ENCODE measurements around the gene PRICKLE2.
"Not testable (repeated sequence)": the region's sequence is repeated elsewhere in the genome, so short reads cannot be mapped to it uniquely, and the experiment has no call there.

The PRICKLE2 gene

DNA sequence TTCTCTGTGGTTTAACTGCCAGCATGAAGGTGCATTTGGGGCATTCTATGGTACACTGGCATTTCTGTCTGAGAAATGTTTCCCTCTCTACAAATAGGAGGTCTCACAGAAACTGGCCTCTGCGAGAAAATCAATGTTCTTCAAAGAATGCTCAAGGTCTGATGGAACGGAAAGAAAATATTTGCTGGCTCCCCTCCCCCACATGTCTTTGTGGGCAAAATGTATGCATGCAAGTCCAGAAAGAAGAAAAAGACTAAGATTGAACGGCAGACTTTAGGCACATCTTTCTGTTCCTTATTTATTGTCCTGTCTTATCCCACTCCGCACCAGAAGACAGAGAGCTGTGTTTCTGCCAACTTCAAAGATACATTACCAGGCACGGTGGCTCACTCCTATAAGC, 118.1 kb downstream of the PRICKLE2 start:
- in situ Hi-C loops (cut with MboI; ENCODE audit: low sequenced_read_pairs) = no loop called here

DNA sequence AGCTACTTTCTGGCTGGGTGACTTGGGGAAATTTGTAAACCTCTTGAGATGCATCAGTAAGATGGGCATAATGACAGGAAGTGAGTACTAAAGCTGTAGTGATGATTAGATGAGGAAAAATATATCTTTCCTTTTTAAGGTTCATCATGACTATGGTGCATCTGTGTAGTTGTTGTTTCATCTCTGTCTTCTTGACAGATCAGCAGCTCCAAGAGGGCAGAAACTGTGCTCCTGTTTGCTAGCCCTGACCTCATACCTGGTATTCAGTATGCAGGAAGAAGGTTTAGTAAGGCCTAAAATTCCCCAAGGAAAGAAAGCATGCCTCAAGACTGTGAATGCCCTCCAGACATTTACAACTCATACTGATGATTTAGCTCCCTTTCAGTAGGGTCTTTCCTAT, 119.5 kb downstream of the PRICKLE2 start:
- in situ Hi-C loops (cut with MboI; ENCODE audit: low sequenced_read_pairs) = no loop called here

DNA sequence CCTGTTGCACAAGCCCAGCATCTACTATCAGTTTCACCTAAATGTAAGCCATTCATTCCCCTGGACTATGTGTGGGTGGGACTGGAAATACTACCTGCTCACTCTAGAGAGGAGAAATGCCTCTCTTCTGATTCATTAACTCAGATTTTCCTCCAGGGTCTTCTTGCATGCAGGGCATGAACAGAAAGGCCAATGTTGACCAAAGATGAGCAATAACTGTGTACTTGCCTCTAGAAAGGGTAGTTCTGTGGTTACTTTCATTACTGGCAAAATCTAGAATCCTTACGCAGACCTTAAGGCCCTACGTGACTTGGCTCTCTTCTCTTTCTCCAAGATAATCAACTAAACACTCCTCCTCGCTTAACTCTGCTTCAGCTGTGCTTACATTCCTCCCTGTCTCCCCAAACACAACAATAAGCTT, 120.6 kb downstream of the PRICKLE2 start:
- in situ Hi-C loops (cut with MboI; ENCODE audit: low sequenced_read_pairs) = no loop called here

DNA sequence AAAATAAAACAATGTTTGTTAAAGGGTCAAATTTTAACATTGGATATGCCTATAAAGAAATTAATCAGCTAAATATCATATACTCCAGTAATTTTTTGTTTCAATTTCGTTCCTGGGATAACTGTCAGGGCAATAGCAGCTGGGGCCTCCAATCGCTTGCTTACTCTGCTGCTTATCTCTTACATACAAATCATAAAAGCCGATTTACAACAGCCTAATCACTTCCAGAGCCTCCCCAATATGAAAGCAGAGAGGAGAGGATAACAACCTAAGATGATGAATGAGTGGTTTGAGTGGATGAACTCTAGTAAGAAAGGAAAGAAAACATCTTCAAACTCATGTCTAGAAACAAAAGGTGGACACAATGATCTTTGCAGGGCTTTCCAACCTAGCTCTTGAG, 121.3 kb downstream of the PRICKLE2 start:
- in situ Hi-C loops (cut with MboI; ENCODE audit: low sequenced_read_pairs) = no loop called here

DNA sequence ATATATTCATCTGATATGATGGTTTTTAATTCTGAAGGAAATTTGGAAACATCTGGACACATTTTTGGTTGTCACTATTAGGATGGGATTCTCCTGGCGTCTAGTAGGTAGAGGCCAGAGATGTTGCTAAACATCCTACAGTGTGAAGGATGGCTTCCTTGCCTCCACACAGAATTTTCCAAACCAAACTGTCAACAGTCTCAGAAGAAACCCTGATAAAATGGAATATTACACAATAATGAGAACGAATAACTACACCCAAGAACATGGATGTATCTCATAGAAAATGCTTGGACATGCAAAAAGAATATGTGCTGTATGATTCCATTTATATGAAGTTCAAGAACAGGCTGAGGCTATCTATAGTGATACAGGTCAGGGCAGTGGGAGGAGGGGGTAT, 122.1 kb downstream of the PRICKLE2 start:
- in situ Hi-C loops (cut with MboI; ENCODE audit: low sequenced_read_pairs) = no loop called here

DNA sequence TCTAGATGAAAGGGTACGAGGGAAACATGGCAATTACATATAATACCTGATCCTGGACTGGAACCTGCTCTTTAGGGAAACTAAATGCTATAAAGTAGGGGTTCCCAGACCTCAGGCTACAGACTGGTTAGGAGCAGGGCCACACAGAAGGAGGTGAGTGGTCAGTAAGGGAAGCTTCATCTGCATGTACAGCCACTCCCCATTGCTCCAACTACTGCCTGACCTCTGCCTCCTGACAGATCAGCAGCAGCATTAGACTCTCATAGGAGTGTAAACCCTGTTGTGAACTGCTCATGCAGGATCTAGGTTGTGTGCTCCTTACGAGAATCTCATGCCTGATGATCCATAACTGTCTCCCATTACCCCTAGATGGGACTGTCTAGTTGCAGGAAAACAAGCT, 123.1 kb downstream of the PRICKLE2 start:
- in situ Hi-C loops (cut with MboI; ENCODE audit: low sequenced_read_pairs) = no loop called here

DNA sequence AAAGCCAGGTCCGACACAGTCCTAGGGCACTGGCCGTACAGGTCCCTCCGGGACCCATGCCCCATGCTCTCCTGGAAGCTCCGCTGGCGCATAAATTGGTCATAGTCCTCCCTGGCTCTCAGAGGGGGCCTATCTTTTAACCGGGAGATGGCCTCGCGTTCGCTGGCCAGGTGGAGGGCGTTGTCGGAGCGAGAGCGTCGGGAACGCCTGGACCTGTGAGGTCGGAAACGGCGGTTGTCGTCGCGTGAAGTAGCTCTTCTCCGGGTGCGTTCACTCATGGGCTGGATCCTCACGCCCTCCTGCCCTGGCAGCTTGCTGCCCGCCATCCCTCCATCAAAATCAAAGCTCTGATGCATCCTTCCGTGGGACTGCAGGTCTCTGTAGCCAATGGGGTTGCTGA, 126.0 kb downstream of the PRICKLE2 start:
- in situ Hi-C loops (cut with MboI; ENCODE audit: low sequenced_read_pairs) = no loop called here

DNA sequence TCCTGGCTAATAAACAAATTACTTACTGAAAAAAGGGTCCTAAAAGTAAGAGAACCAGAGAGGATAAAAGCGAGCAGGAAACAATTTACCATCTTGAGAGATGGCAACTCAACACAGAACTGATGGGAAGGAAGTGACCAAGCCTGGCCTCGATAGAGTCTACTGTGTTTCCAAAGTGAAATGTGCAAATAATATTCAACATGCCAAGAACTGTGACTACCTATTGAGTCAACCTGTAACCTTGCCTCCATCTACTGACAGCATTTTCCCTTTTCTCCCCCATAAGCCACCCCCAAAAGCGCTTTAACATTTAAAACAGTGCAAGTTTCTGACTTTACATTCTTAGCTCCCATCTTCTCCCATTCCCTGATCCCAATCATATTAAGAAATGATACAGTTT, 126.6 kb downstream of the PRICKLE2 start:
- in situ Hi-C loops (cut with MboI; ENCODE audit: low sequenced_read_pairs) = no loop called here

DNA sequence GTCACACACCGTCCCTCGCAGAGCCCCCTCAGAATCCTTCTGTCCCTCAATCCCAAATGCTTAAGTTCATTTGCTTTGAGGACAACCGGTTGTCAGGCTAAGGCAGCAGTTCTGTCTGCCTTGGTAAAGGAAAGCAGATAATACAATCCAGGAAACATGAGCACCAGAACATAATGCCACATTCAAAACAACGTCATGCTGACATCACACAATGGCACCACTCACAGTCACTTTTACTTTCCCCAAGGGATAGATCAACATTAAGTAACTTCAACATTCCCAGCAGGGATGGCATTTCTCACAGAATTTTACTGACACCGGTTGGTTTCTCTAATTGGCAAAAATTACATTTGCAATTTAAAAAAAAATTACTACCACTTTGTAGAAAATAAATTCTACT, 127.3 kb downstream of the PRICKLE2 start:
- in situ Hi-C loops (cut with MboI; ENCODE audit: low sequenced_read_pairs) = no loop called here

DNA sequence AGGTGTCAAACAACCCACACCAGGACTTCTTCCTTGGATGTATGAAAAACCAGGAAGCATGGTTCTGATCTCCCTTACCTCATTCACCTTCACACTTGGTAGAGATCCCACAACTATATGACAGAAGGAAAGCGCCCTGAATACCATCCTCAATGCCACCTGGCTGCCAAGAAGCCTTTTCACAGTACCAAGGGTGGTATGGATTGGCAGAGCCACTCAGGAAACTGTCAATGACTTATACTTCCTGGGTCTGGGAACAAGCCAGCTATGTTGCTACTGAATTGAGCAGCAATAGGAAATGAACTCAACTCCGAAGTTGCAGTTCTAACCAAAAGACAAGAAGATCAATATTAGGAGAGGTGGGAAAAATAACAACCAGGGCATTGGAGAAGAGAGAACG, 129.5 kb downstream of the PRICKLE2 start:
- in situ Hi-C loops (cut with MboI; ENCODE audit: low sequenced_read_pairs) = no loop called here

DNA sequence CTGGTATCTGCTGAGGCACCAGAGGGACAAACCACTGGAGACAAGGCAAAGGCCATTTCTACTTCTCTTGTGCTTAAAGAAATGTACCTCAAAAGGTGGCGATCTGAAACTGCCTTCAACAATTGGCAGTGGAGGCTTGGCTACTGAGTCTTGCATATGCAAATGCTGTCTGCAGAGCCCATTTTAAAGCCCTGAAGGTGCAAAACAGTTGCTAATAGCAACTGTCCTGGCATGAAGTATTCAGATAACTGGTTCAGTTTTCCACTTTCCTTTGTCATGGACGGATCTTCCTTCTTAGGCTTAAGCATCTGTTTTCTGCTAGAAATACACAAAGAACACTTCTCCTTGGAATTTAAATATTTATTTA, 130.6 kb downstream of the PRICKLE2 start:
- in situ Hi-C loops (cut with MboI; ENCODE audit: low sequenced_read_pairs) = no loop called here

DNA sequence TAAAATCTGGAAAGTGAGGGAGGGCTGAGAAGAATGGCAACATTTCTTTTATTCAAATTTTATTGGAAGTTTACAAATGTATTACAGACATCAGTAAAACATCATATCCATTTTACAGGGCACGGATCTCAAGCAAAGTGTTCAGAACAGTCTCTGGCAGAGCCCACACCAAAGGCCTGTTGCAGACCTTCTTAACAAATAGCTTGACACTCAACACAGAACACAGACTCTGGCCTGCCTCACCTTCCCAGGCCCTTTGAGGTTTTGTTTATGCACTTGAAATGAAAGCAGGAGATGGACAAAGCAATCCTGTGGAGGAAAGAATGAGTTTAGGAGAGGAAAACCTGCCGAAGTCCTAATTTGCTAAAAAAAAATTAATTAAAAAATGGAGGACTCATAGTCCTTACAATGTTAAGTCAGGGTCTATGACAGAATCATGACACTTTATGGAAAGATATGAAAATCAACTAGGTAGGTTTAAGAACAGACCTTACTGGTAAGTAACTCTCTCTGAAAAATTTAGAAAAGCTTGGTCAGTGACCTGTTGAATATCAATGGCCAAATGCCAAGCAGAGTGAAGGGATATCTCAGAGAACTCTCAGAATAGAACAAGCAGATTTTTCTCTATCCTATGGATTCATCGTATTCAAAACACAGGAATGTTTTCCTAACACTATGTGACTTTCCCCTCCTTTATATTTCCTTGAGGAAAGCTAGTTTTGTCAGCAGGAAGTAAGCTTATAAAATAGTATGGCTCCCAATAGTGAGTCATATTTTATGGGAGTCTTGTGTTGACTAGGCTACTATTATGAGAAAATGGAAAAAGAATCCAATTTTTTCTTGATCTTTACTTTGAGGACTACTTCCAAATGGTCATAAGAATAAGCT, 131.2 kb downstream of the PRICKLE2 start:
- in situ Hi-C loops (cut with MboI; ENCODE audit: low sequenced_read_pairs) = no loop called here

DNA sequence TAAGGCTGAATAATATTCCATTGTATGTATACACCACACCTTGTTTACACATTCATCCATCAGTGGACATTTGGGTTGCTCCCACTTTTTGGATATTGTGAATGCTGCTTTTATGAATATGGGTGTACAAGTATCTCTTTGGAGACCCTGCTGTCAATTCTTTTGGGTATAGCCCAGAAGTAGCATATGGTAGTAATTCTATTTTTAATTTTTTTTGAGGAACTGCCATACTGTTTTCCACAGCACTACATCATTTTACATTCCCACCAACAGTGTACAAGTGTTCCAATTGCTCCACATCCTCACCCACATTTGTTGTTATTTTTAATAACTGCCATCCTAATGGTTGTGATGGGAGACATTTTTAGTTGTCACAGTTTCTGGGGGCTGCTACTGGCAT, 132.1 kb downstream of the PRICKLE2 start:
- in situ Hi-C loops (cut with MboI; ENCODE audit: low sequenced_read_pairs) = no loop called here

DNA sequence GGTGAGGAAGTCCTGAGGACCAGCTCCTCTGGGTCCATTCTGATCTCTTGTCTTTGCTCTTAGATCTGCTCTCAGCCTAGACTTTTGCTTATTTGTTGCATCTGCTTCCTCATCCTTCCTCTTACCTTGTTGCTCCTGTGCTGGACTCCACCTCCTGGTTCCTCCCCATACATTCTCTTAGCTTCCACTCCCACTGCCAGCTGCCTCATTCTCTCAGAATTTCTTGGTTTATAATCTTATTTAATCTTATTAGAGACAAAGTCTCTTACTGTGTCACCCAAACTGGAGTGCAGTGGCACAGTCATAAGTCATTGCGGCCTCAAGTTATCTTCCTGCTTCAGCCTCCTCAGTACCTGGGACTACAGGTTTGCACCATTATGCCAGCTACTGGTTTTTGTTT, 133.8 kb downstream of the PRICKLE2 start:
- in situ Hi-C loops (cut with MboI; ENCODE audit: low sequenced_read_pairs) = no loop called here

DNA sequence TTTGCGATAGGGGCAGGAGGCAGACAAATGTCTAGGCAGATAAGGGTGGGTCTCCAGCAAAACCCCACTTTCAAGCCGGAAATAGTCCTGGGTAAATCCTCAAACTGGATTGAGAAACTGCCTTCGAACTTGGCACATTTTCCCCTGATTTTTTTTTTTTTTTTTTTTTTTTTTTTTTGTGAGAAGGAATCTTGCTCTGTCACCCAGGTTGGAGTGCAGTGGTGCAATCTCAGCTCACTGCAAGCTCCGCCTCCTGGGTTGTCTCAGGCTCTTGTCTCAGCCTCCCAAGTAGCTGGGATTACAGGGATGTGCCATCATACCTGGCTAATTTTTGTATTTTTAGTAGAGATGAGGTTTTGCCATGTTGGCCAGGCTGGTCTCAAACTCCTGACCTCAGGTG, 135.9 kb downstream of the PRICKLE2 start:
- in situ Hi-C loops (cut with MboI; ENCODE audit: low sequenced_read_pairs) = not testable (repeated sequence)

DNA sequence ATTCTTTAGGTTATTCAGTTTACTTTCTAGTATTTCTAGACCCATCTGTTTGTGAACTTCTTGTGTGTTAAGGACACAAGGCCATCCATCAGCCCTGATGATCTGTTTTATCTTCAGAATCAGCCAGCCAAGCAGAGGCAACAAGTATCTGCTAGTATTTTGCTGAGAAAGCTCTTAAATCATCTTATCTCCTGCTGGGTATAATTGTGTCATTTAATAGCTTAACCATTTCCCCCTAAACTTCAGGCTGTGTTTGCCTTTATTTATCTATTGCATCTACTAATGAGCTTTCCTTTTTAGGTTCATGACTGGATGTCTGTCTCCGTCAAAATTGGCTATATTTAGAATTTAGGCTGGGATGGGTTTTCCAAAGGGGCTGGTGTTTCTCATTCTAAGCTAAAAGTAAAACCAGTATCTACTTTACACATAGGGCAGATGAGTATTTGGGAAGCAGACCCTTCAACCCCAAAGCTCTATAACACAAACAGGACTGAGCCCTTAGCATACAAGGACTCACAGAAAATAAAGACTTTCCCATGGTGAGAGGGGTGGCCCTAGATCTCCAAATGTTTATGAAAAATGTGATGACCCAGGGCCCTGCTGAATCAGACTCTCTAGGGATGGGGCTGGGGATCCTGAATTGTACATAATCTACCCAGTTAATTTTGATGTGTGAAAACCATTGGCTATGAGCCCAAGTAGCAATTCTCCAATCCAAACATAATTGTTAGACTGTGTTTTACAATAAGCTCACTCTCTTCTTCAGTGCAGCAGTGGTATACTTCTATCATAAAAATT, 136.7 kb downstream of the PRICKLE2 start:
- in situ Hi-C loops (cut with MboI; ENCODE audit: low sequenced_read_pairs) = no loop called here

DNA sequence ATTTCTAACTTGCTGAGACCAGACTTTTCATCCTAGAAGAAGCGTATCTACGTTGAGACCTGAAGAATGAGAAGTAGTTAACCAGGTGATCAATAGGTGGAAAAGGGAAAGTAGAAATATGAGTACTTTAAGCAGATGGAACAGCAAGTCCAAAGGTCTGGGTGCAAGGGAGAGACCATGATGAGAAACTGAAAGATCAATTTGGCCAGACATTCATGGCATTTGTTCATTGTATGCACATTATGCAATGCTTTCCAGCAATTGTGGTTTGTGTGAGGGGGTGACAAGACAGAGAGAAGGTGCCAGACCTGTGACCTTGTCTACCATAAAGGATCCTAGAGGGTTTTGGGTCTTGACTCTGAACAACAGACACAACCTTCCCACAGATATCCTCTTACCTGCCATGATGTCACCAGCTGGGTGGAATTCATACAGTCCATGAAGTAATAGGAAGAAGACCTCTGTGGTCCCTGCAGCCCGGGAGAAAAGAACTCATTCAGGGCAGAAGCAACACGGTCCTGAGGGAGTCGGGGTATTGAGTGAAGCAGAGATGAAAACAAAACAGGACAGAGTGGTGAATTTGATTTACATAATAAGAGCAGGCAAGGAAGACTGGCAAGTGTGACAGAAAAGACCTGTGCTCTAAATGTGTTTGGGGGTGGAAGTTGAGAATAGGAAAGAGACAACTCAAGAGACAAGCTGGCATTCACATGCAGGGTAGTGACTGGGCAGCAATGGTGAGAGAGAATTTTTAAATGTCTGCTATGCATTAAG, 138.6 kb downstream of the PRICKLE2 start:
- in situ Hi-C loops (cut with MboI; ENCODE audit: low sequenced_read_pairs) = no loop called here

DNA sequence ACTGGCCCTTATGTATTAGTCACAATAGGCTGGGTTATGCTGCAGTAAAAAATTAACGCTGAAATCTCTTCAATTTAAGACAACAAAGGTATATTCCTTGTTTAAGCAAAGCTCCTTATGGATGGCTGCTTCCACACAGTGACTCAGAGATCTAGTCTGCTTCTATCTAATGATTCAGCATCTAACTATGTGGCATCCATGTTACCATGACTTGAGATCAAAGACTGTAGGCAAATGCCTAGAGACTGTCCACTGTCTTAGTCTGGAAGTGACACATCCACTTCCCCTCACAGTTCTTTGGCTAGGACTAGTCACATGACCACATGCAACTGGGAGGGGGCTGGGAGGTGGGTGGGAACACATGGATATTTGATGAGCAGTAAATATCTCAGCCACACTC, 140.6 kb downstream of the PRICKLE2 start:
- in situ Hi-C loops (cut with MboI; ENCODE audit: low sequenced_read_pairs) = no loop called here

DNA sequence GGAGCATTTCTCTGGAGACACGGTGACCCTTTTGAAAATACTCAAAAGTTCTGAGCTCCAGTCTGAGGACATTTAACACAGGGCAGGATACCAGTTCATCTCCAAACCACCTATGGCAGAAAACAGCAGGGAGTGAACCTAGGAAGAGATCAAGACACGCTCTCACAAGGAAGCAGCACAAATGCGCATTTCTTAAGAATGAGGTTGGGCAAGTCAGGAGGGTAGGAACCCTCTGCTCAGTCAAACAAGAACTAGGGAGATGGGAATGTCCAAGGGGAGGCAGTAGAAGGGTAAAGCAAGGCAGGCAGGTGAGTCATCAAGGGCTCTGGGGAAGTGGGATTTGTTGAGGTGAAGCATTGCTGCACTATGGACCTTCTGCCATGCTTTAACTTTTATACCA, 141.7 kb downstream of the PRICKLE2 start:
- in situ Hi-C loops (cut with MboI; ENCODE audit: low sequenced_read_pairs) = no loop called here

DNA sequence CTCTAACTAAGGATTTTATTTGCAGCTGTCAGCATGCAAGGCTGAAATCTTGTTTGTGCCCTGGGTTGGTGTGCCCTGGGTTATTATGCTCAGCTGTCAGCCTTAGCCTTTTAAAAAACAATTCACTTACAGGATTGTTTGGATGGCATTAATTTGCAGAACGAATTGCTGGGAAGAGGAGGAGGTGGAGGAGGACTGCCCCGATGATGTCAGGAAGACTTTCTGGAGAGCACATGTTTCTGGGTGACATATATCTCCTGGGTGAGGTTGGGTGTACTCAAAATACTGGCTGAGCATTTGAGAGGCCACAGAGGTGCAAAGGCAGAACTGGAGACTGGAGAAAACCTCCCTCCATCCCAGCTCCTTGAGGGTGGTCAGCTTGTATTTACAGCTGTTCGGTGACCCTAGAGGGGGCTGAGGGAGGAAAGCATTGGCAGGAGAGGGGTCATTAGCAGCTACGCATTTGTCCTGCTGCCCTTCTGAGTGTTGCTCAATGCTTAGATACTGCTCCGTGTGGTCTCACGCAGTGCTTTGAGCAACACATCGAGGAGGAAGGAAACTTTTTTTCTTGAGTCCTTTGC, 142.2 kb downstream of the PRICKLE2 start:
- in situ Hi-C loops (cut with MboI; ENCODE audit: low sequenced_read_pairs) = no loop called here

DNA sequence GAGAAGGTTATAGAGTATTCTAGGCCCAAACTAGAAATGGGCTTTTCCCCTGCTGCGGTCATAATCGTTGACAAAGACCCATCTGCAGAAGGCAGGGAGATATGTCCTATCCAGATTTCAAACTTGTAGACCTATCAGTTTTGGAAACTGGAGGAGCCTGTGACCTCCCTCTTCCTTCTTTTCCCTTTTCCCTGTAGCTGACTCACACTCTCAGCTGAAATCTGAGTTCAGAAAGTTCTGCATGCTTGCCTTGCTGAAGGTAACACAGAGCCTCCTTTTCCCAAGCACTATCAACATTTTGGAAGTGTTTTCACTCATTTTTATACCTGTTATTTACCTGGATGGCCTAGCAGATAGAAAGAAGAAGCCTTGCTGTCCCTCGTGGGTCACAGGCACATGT, 142.9 kb downstream of the PRICKLE2 start:
- in situ Hi-C loops (cut with MboI; ENCODE audit: low sequenced_read_pairs) = no loop called here
